Measurements from ENCODE around the gene DCTN2.

Gene DCTN2

GRCh38 chr12:57485695-57486094 lies 61.3 kb downstream of the DCTN2 start:
- DNase-seq = no peak

- DNase-seq = no peak
These were observed 63.5 kb downstream of the DCTN2 start for GRCh38 chr12:57483466-57483865.

GRCh38 chr12:57481671-57482070 lies 65.3 kb downstream of the DCTN2 start:
- no peak for DNase-seq

Data from stimulated activated CD4-positive, alpha-beta T cell treated with anti-CD3 and anti-CD28 coated beads, Interleukin-4, amount 100 ng/mL, for 1 hour (primary cell).